ENCODE data around the gene GNAO1. TPM values are rescaled to one million over a fixed set of nuclear protein-coding genes. Genes with fewer than 3 reads are reported as not detected.

Gene GNAO1
- polyA plus RNA-seq, 1 experiment, result 0.01 TPM

DNA sequence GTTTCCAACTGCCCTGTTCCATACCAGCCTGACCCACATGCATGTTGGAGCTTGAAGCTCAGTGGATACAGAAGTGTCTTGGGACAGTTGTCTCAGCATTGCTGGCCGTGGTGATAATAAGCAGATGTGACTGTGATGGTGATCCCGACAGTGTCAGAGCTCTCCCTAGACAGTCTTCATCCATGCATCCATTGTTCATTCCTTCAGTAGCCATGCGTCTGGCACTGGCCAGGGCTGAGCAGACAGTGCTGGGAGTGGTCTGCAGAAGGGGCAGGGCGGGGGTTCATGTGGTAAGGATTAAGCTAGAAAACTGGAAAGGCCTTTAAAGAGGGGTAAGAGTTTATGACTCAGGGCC lies 68.1 kb downstream of the GNAO1 start:
- TF ChIP-seq, protein P1, sequence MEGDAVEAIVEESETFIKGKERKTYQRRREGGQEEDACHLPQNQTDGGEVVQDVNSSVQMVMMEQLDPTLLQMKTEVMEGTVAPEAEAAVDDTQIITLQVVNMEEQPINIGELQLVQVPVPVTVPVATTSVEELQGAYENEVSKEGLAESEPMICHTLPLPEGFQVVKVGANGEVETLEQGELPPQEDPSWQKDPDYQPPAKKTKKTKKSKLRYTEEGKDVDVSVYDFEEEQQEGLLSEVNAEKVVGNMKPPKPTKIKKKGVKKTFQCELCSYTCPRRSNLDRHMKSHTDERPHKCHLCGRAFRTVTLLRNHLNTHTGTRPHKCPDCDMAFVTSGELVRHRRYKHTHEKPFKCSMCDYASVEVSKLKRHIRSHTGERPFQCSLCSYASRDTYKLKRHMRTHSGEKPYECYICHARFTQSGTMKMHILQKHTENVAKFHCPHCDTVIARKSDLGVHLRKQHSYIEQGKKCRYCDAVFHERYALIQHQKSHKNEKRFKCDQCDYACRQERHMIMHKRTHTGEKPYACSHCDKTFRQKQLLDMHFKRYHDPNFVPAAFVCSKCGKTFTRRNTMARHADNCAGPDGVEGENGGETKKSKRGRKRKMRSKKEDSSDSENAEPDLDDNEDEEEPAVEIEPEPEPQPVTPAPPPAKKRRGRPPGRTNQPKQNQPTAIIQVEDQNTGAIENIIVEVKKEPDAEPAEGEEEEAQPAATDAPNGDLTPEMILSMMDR (IDR thresholded peaks at IDR 0.05; ENCODE audit: low read depth, low read length), result no peak
- DNase-seq (ENCODE audit: low read depth, low spot score), result no peak
- CTCF ChIA-PET, result no interaction called here
- Histone ChIP-seq H3K27ac (ENCODE audit: low read depth, low read length) (no peak overlapping the region), H3K4me3 (ENCODE audit: low read depth, low read length) (no peak overlapping the region), H3K9me3 (ENCODE audit: control insufficient read depth, insufficient read depth, low read length) (no peaks in the 10 kb centered on the region), H3K27me3 (ENCODE audit: control insufficient read depth, insufficient read depth, low read length) (peaks cover 14% of the 10 kb centered on the region)
- POLR2A ChIA-PET, result no interaction called here

DNA sequence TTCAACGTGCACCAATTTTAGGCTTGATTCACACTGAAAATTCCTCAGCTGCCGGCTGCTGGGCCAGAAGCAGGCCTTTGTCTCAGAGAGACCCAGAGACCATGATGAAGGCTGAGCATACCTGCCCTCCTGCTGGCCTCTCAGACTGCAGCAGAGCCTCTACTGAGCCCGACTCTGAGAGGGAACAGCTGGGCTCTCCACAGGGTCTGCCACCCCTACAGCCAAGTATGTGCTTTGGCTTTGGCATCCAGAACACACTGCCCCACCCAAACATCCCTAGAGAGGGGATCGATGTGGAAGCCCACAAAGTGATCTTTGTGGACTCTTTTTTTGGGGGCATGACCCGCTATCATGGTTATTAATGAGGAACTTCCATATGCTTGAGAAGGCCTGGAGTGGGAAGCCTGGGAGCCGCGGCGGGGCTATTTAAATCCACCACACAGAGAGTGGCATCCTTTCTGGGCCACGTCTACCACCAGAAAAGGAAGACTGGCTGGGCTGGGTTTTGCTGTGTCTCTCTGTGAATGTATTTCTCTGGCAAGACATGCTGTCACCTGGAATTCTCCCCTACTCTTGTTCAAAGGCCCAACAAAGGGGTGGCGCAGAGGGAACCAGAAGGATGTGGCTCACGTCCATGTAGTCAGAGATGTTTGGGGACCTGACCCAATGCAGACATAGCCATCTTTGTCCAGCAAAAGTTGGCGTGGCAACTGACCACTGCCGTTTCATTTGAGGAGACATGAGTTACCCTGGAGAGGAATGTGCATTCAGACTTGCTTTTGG lies 69.3 kb downstream of the GNAO1 start:
- TF ChIP-seq, protein P1 (IDR thresholded peaks at IDR 0.05; ENCODE audit: low read depth, low read length), result no peak
- no peak for DNase-seq (ENCODE audit: low read depth, low spot score)
- H3K27me3 ChIP-seq (ENCODE audit: control insufficient read depth, insufficient read depth, low read length), result peaks cover 14% of the 10 kb centered on the region
- no peak overlapping the region for H3K4me3 ChIP-seq (ENCODE audit: low read depth, low read length)
- no peak overlapping the region for H3K27ac ChIP-seq (ENCODE audit: low read depth, low read length)
- no peaks in the 10 kb centered on the region for H3K9me3 ChIP-seq (ENCODE audit: control insufficient read depth, insufficient read depth, low read length)
- CTCF ChIA-PET, result no interaction called here
- POLR2A ChIA-PET, result no interaction called here

DNA sequence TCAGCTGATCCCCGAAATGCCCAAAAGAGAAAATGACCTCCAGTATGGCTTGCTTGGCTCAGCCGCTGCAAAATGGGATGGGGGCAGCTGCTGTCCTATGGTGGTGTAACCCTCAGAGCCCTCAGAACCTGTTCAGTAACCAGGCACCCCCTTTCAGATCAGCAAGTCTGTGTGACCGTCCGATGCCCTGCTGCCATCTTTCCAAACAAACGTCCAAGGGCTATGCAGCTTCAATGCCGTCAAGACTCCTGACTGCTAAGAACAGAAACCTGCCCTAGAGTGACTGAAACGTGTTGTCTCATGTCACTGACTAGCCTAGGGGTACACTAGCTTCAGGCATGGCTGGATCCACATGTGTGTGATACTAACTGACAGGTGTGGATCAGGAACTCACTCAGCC lies 70.4 kb downstream of the GNAO1 start:
- ChIA-PET CTCF (no interaction called here), POLR2A (interaction anchor here (0.7 kb wide), 1 partner anchor 40 kb away, joined by 5 read pairs; no protein-coding TSS in a partner anchor)
- no peak overlapping the region for H3K27ac ChIP-seq (ENCODE audit: low read depth, low read length)
- H3K9me3 ChIP-seq (ENCODE audit: control insufficient read depth, insufficient read depth, low read length), result no peaks in the 10 kb centered on the region
- H3K4me3 ChIP-seq (ENCODE audit: low read depth, low read length), result no peak overlapping the region
- peaks cover 12% of the 10 kb centered on the region for H3K27me3 ChIP-seq (ENCODE audit: control insufficient read depth, insufficient read depth, low read length)
- TF ChIP-seq, protein P1 (IDR thresholded peaks at IDR 0.05; ENCODE audit: low read depth, low read length), result no peak
- no peak for DNase-seq (ENCODE audit: low read depth, low spot score)

DNA sequence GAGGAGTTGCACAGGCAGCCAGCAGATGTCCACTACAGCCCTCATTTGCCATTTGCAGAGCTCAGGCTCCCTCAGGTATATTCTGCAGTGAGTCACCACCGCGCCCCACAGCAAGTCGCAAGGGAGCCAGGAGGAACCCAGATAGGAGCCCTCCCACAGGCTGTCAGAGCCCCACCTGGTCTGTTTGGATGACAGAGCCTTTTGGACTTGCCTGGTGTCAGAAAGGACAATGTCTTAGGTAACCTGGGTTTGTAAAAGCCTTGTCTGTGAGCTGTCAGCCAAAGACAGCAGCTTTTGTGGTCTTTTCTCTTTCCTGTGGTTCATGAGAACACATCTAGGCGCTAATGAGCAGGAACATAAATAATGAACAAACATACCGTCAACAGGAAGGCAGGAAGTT lies 70.9 kb downstream of the GNAO1 start:
- ChIA-PET POLR2A (interaction anchor here (0.7 kb wide), 1 partner anchor 39 kb away, joined by 5 read pairs; no protein-coding TSS in a partner anchor), CTCF (interaction anchor here (0.9 kb wide), 1 partner anchor 56 kb away, joined by 3 read pairs; no protein-coding TSS in a partner anchor)
- Histone ChIP-seq H3K4me3 (ENCODE audit: low read depth, low read length) (no peak overlapping the region), H3K27ac (ENCODE audit: low read depth, low read length) (no peak overlapping the region), H3K27me3 (ENCODE audit: control insufficient read depth, insufficient read depth, low read length) (peaks cover 12% of the 10 kb centered on the region), H3K9me3 (ENCODE audit: control insufficient read depth, insufficient read depth, low read length) (no peaks in the 10 kb centered on the region; the same call in 1 of the 2 replicates)
- TF ChIP-seq, protein P1 (IDR thresholded peaks at IDR 0.05; ENCODE audit: low read depth, low read length), result no peak
- no peak for DNase-seq (ENCODE audit: low read depth, low spot score)

DNA sequence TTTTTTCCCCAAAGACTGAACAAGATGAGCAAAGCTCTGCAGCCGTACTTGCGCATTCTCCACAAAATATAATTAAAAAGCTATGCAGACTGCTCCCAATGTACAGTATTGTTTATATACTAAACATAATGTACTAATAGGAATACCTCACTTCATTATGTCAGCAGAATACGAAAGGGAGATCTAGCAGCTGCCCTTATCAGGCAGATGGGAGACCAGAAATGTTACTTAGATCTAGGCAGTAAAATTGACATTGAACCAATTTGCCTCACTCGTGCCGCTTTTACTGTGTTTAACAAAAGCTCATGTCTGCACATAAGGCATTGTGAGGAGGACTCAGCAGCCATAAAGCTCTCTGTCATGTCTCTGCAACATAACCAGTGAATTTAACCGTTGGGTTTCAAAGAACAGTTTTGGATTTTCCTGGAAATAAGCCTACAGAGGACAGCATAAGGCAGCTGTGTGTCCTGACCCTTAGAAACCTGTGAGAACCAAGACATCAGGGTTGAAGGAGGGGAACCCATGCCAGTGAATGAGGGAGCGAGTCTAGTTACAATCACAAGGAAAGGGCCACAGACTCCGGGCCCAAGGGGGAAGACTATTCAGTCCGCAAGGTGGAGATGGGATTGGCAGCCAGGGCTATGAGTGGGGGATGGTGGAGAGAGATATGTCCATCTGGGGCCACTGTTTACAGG lies 71.4 kb downstream of the GNAO1 start:
- H3K4me3 ChIP-seq (ENCODE audit: low read depth, low read length), result no peak overlapping the region
- H3K27ac ChIP-seq (ENCODE audit: low read depth, low read length), result no peak overlapping the region
- TF ChIP-seq, protein P1 (IDR thresholded peaks at IDR 0.05; ENCODE audit: low read depth, low read length), result no peak
- ChIA-PET CTCF (interaction anchor here (0.9 kb wide), 1 partner anchor 55 kb away, joined by 3 read pairs; no protein-coding TSS in a partner anchor), POLR2A (interaction anchor here (0.7 kb wide), 1 partner anchor 39 kb away, joined by 5 read pairs; no protein-coding TSS in a partner anchor)
- no peak for DNase-seq (ENCODE audit: low read depth, low spot score)
- H3K27me3 ChIP-seq (ENCODE audit: control insufficient read depth, insufficient read depth, low read length), result peaks cover 10% of the 10 kb centered on the region
- no peaks in the 10 kb centered on the region; the same call in 1 of the 2 replicates for H3K9me3 ChIP-seq (ENCODE audit: control insufficient read depth, insufficient read depth, low read length)

Data from AG04450 (cell line).